Endothelial cell of umbilical vein (primary cell): ENCODE measurements around the gene OLFM2. TPM values are rescaled to one million over a fixed set of nuclear protein-coding genes. Genes with fewer than 3 reads are reported as not detected.

Experiments
- BruUV-seq: library from RNA; stranded (reverse); fragments of 400-500 nt; replicated peaks from 2 replicates; lab custom pipeline; 2021; lab: Mats Ljungman, UMichigan
- CTCF ChIA-PET: fragments of 300-600, 350-600 bp; sonication (Branson Sonifier 250); formaldehyde crosslinking; loops from one replicate; lab custom pipeline; 2021; ENCODE audit warnings: antibody characterized with exemption, inconsistent platforms; lab: Charles Lee
- POLR2A ChIA-PET: fragments of 300-600, 350-600 bp; sonication (Branson Sonifier 250); formaldehyde crosslinking; loops from one replicate; lab custom pipeline; 2021; ENCODE audit warnings: antibody characterized with exemption, inconsistent platforms; lab: Charles Lee
- DNase-seq: peaks from one replicate; pipeline ENCODE4 v3.0.0-alpha.2; 2011; ENCODE audit warnings: low read depth, low spot score
- FAIRE-seq: peaks from 2 replicates; lab custom pipeline; 2011; peaks lifted over from hg19 to GRCh38; lab: Jason Lieb, UNC
- H2AFZ ChIP-seq: 2 replicates; pipeline ENCODE4 v1.6.0; 2012; ENCODE audit warnings: low read depth, low read length, control low read depth, inconsistent platforms
- H3K27ac ChIP-seq: 2 replicates; pipeline ENCODE4 v1.5.1; 2011; ENCODE audit warnings: low read depth, mild to moderate bottlenecking, control low read depth, low read length, moderate library complexity; ENCODE audit not compliant: insufficient read depth
- H3K27me3 ChIP-seq, 2 experiments: 2 replicates each; pipeline versions ENCODE4 v1.6.0 to v1.6.1; 2011; ENCODE audit warnings: low read length in 2 of 2, mixed read lengths in 1 of 2; ENCODE audit not compliant: control insufficient read depth in 2 of 2, insufficient read depth in 2 of 2
- H3K36me3 ChIP-seq, 2 experiments: 2 replicates in 1 of 2; 3 replicates in 1 of 2; pipeline ENCODE4 v1.5.1; 2011; ENCODE audit warnings: low read length in 2 of 2, mild to moderate bottlenecking in 1 of 2, moderate library complexity in 1 of 2; ENCODE audit not compliant: control insufficient read depth in 2 of 2, insufficient read depth in 2 of 2; ENCODE audit errors: extremely low read depth in 1 of 2
- H3K4me1 ChIP-seq: 3 replicates; pipeline ENCODE4 v1.5.1; 2011; ENCODE audit warnings: mild to moderate bottlenecking, low read length; ENCODE audit not compliant: control insufficient read depth, insufficient read depth; ENCODE audit errors: extremely low read depth
- H3K4me2 ChIP-seq: 2 replicates; pipeline ENCODE4 v1.6.1; 2011; ENCODE audit warnings: low read length, control low read depth, mixed read lengths; ENCODE audit not compliant: insufficient read depth
- H3K4me3 ChIP-seq, 3 experiments: fragments of 200-600 bp in 1 of 3; sonication (generic), shearing (Covaris generic) in 1 of 3; replicated peaks in 1 of 3; 2 replicates each; pipeline ENCODE4 v1.5.1; 2011 to 2016; ENCODE audit warnings: control low read depth in 3 of 3, low read length in 3 of 3, mild to moderate bottlenecking in 2 of 3, inconsistent platforms in 1 of 3, low read depth in 1 of 3, moderate library complexity in 1 of 3; ENCODE audit not compliant: insufficient read depth in 1 of 3
- H3K79me2 ChIP-seq: 2 replicates; pipeline ENCODE4 v1.6.0; 2012; ENCODE audit warnings: low read length, inconsistent platforms; ENCODE audit not compliant: control insufficient read depth, insufficient read depth
- H3K9ac ChIP-seq: replicated peaks from 2 replicates; pipeline ENCODE3; 2011; ENCODE audit warnings: low read length, control low read depth; ENCODE audit not compliant: insufficient read depth; ENCODE audit errors: extremely low read depth
- H3K9me1 ChIP-seq: replicated peaks from 3 replicates; pipeline ENCODE4 v1.6.0; 2011; ENCODE audit warnings: mild to moderate bottlenecking, low read length; ENCODE audit not compliant: control insufficient read depth, insufficient read depth; ENCODE audit errors: extremely low read depth
- H3K9me3 ChIP-seq: replicated peaks from 2 replicates; pipeline ENCODE4 v1.5.1; 2012; ENCODE audit warnings: low read length, inconsistent platforms; ENCODE audit not compliant: control insufficient read depth, insufficient read depth
- H4K20me1 ChIP-seq: replicated peaks from 2 replicates; pipeline ENCODE3; 2011; ENCODE audit warnings: mild to moderate bottlenecking, low read length; ENCODE audit not compliant: control insufficient read depth, insufficient read depth; ENCODE audit errors: extremely low read depth
- CTCF ChIP-seq, 2 donors: IDR thresholded peaks; 1 replicate in 1 of 2; 2 replicates in 1 of 2; pipeline ENCODE4 v1.5.1; 2011; ENCODE audit warnings: low read length in 2 of 2, mild to moderate bottlenecking in 2 of 2, moderate library complexity in 2 of 2, control low read depth in 1 of 2, inconsistent platforms in 1 of 2, low read depth in 1 of 2; ENCODE audit not compliant: insufficient read depth in 1 of 2; ENCODE audit errors: extremely low read depth in 1 of 2
- EZH2 ChIP-seq: IDR thresholded peaks from 2 replicates; pipeline ENCODE4 v1.6.1; 2012; ENCODE audit warnings: borderline replicate concordance, low read depth, mild to moderate bottlenecking, moderate library complexity, low read length, inconsistent platforms; ENCODE audit not compliant: severe bottlenecking
- FOS ChIP-seq: IDR thresholded peaks from 2 replicates; pipeline ENCODE4 v1.6.1; 2011; ENCODE audit warnings: mild to moderate bottlenecking, low read length, moderate library complexity, borderline replicate concordance; ENCODE audit not compliant: insufficient read depth
- GATA2 ChIP-seq: IDR thresholded peaks from 2 replicates; pipeline ENCODE4 v1.7.0; 2011; ENCODE audit warnings: low read depth, mild to moderate bottlenecking, moderate library complexity, mixed read lengths, low read length; ENCODE audit not compliant: insufficient read length, insufficient read depth
- JUN ChIP-seq: IDR thresholded peaks from 2 replicates; pipeline ENCODE4 v1.6.1; 2011; ENCODE audit warnings: borderline replicate concordance, low read depth; ENCODE audit not compliant: insufficient read length, insufficient read depth
- MAX ChIP-seq: IDR thresholded peaks from 2 replicates; pipeline ENCODE4 v1.6.1; 2011; ENCODE audit not compliant: insufficient read depth, insufficient read length
- MYC ChIP-seq: IDR thresholded peaks from one replicate; pipeline ENCODE4 v1.6.1; 2011; ENCODE audit warnings: mild to moderate bottlenecking, low read depth, low read length
- POLR2A ChIP-seq: IDR thresholded peaks from 2 replicates; pipeline ENCODE4 v1.6.1; 2012; ENCODE audit warnings: low read depth, mild to moderate bottlenecking, control low read depth, low read length
- POLR2AphosphoS5 ChIP-seq: IDR thresholded peaks from 2 replicates; pipeline ENCODE4 v1.6.1; 2012; ENCODE audit warnings: low read depth, mild to moderate bottlenecking, control low read depth, low read length, moderate library complexity; ENCODE audit not compliant: insufficient read depth
- dilution Hi-C: fragments of 300-500 bp; cut with MboI; formaldehyde crosslinking; loops from one replicate; pipeline ENCODE4 v1.15.0; 2019; ENCODE audit warnings: low sequenced_read_pairs; ENCODE audit not compliant: extremely low pct_ligation_motif_present
- intact Hi-C: fragments of 100-400 bp; cut with micrococcal nuclease; formaldehyde crosslinking; loops from one replicate; pipeline ENCODE4 v1.10.0; 2022
- polyA plus RNA-seq, 4 experiments: library from polyadenylated mRNA; depleted of rRNA in 3 of 4; stranded (reverse) in 3 of 4; unstranded in 1 of 4; fragments of >200 nt; gene quantifications; 2 replicates each; pipeline versions ENCODE4 v1.2.1 to v1.2.3, GENCODE V29; 2011 to 2012; ENCODE audit warnings: missing spikeins in 1 of 4
- total RNA-seq: library from RNA; stranded (reverse); gene quantifications from 2 replicates; pipeline ENCODE4 v1.2.3, GENCODE V29; 2021

The OLFM2 gene
- total and polyA plus RNA-seq, 2 donors (not counting 3 experiments of a cell fraction or from before 2014, with no cell fraction given) = 0.91 to 1.9 TPM

- no peaks in the 10 kb centered on the region for H3K36me3 ChIP-seq
- intact Hi-C loops (no loop called here), dilution Hi-C loops (no loop called here)
- no peak overlapping the region for H2AFZ ChIP-seq
- no peak for FAIRE-seq
- POLR2A ChIA-PET = no interaction called here
- peaks cover 0 to 2% of the 10 kb centered on the region in 2 experiments for H3K27me3 ChIP-seq
- H3K4me1 ChIP-seq = no peaks in the 10 kb centered on the region
- H3K4me2 ChIP-seq = no peak overlapping the region
- no peaks in the 10 kb centered on the region for H3K9me3 ChIP-seq
- no peak overlapping the region for H3K27ac ChIP-seq
- CTCF ChIA-PET = no interaction called here
- no peak for TF ChIP-seq JUN
- TF ChIP-seq EZH2 = no peak
- no peak for TF ChIP-seq POLR2A
- TF ChIP-seq GATA2 = no peak
- no peak for TF ChIP-seq CTCF (IDR thresholded peaks at IDR 0.05; ENCODE audit: extremely low read depth in 1 of 2, insufficient read depth in 1 of 2, low read depth in 1 of 2, low read length in 2 of 2)
- TF ChIP-seq FOS = no peak
- TF ChIP-seq MAX = no peak
- no peak for TF ChIP-seq MYC
- no peak for TF ChIP-seq POLR2AphosphoS5
- H4K20me1 ChIP-seq = no peaks in the 10 kb centered on the region
- no peak overlapping the region for H3K9ac ChIP-seq
- DNase-seq = no peak
- H3K4me3 ChIP-seq = no peak overlapping the region
- no TSS peak for BruUV-seq
- H3K79me2 ChIP-seq = no peaks in the 10 kb centered on the region
- no peaks in the 10 kb centered on the region for H3K9me1 ChIP-seq
Measured at GRCh38 chr19:9901642-9902041, 34.7 kb downstream of the OLFM2 start.
